ENCODE measurements around the gene ACBD4. TPM values are rescaled to one million over a fixed set of nuclear protein-coding genes. Genes with fewer than 3 reads are reported as not detected.

ACBD4 gene
- total RNA-seq, 1 experiment from 2014 or later: 9.7 TPM

- no peak overlapping the region for H3K4ac ChIP-seq (ENCODE audit: low read depth, low read length)
- no peaks in the 10 kb centered on the region for H3K9me3 Mint-ChIP-seq
- no peak for TF ChIP-seq CTCF (conservative IDR thresholded peaks at IDR 0.05)
- no peak overlapping the region for H4K5ac ChIP-seq (ENCODE audit: insufficient read length, low read depth, low read length)
- H2BK120ac ChIP-seq (ENCODE audit: low read depth, low read length, poor library complexity, severe bottlenecking): no peak overlapping the region
- peak overlapping the region in 1 of 3 experiments; percentile 64; a peak in 2 of 7 replicates for H3K27ac Mint-ChIP-seq
- no peak overlapping the region for H2BK5ac ChIP-seq (ENCODE audit: insufficient read length, low read length)
- H3T11ph ChIP-seq (ENCODE audit: low read length): no peak overlapping the region
- DNase-seq: no peak
- H3K27me3 Mint-ChIP-seq (ENCODE audit: low read depth): no peaks in the 10 kb centered on the region; the same call in 1 of the 2 replicates
- H3K4me2 ChIP-seq (ENCODE audit: insufficient read depth, insufficient read length, low read length): no peak overlapping the region
- peaks cover 30 to 37% of the 10 kb centered on the region in 2 experiments for H3K4me1 Mint-ChIP-seq
- no peak overlapping the region for H3K9ac ChIP-seq (ENCODE audit: extremely low read depth, insufficient read length, low read length)
- H3K4me3 Mint-ChIP-seq: no peak overlapping the region
- no peaks in the 10 kb centered on the region for H4K20me1 ChIP-seq (ENCODE audit: control insufficient read depth, insufficient read depth, insufficient read length)
- H2AFZ ChIP-seq (ENCODE audit: low read length): no peak overlapping the region
- no peak overlapping the region for H2BK15ac ChIP-seq (ENCODE audit: low read depth, low read length)
- H3K79me1 ChIP-seq (ENCODE audit: insufficient read depth, low read depth, low read length, poor library complexity, severe bottlenecking): no peaks in the 10 kb centered on the region
- WGBS (ENCODE audit: extremely low coverage, insufficient read length, low lambda C conversion rate): no CpG with 5 or more reads among the region's 8 CpGs
- no peak overlapping the region for H2AK5ac ChIP-seq (ENCODE audit: insufficient read length, low read length)
- H4K91ac ChIP-seq (ENCODE audit: insufficient read length, low read depth, low read length): no peak overlapping the region
- no peak overlapping the region for H4K8ac ChIP-seq (replicated peaks; ENCODE audit: insufficient read length, low read depth, low read length)
- no peak overlapping the region; the same call in 1 of the 2 replicates for H3K14ac ChIP-seq (ENCODE audit: insufficient read depth, low read length)
- H3K56ac ChIP-seq (ENCODE audit: insufficient read length, low read depth, low read length): no peak overlapping the region
- no peaks in the 10 kb centered on the region for H3K27me3 ChIP-seq (ENCODE audit: insufficient read depth, low read length)
- H3K79me2 ChIP-seq (ENCODE audit: insufficient read depth, low read length): no peaks in the 10 kb centered on the region
- H3K23me2 ChIP-seq (ENCODE audit: insufficient read length, low read depth, low read length, poor library complexity, severe bottlenecking): no peaks in the 10 kb centered on the region
- H3K9me3 ChIP-seq (ENCODE audit: control insufficient read depth, low read depth, low read length): no peaks in the 10 kb centered on the region
- no peak overlapping the region for H3K18ac ChIP-seq (ENCODE audit: insufficient read length, low read depth, low read length)
- no peak overlapping the region for H3K23ac ChIP-seq (ENCODE audit: insufficient read length, low read depth, low read length)
- H3K4me1 ChIP-seq (ENCODE audit: insufficient read depth, low read length): no peaks in the 10 kb centered on the region; the same call in 1 of the 2 replicates
- H2BK20ac ChIP-seq (ENCODE audit: low read depth, low read length, poor library complexity, severe bottlenecking): no peak overlapping the region
- H2BK12ac ChIP-seq (ENCODE audit: insufficient read length, low read depth, low read length): no peak overlapping the region
- H3K36me3 Mint-ChIP-seq (ENCODE audit: insufficient read depth in 1 of 3, low read depth in 3 of 3): no peaks in the 10 kb centered on the region; a peak in 1 of 7 replicates
- H3K27ac ChIP-seq (ENCODE audit: insufficient read length, low read depth, low read length): no peak overlapping the region
Observed at GRCh38 chr17:45127207-45127547, 8.3 kb upstream of the ACBD4 start.

All from H9 (cell line).